ENCODE measurements around the gene TEX11. TPM values are rescaled to one million over a fixed set of nuclear protein-coding genes. Genes with fewer than 3 reads are reported as not detected.
"Not testable (repeated sequence)": the region's sequence is repeated elsewhere in the genome, so short reads cannot be mapped to it uniquely, and the experiment has no call there.

TEX11 gene
- total and polyA plus RNA-seq, 11 donors, result not detected

- H3K36me3 ChIP-seq, result no peaks in the 10 kb centered on the region
- DNase-seq (no peak), ATAC-seq (no peak)
- TF ChIP-seq, protein P1, sequence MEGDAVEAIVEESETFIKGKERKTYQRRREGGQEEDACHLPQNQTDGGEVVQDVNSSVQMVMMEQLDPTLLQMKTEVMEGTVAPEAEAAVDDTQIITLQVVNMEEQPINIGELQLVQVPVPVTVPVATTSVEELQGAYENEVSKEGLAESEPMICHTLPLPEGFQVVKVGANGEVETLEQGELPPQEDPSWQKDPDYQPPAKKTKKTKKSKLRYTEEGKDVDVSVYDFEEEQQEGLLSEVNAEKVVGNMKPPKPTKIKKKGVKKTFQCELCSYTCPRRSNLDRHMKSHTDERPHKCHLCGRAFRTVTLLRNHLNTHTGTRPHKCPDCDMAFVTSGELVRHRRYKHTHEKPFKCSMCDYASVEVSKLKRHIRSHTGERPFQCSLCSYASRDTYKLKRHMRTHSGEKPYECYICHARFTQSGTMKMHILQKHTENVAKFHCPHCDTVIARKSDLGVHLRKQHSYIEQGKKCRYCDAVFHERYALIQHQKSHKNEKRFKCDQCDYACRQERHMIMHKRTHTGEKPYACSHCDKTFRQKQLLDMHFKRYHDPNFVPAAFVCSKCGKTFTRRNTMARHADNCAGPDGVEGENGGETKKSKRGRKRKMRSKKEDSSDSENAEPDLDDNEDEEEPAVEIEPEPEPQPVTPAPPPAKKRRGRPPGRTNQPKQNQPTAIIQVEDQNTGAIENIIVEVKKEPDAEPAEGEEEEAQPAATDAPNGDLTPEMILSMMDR (IDR thresholded peaks at IDR 0.05), result no peak
- TF ChIP-seq POLR2A (IDR thresholded peaks at IDR 0.05), result no peak
- WGBS, 4 donors, result 83 to 93% (median 86%) methylated on average over 5 of the region's 5 CpGs
- H3K4me1 ChIP-seq, result no peaks in the 10 kb centered on the region
- H3K27me3 ChIP-seq, result peaks cover 0 to 6% (median 0%) of the 10 kb centered on the region in 9 donors
- H3K27ac ChIP-seq, result no peak overlapping the region
- intact Hi-C loops (cut with DNase I), result no loop called here
- no peak overlapping the region for H3K4me3 ChIP-seq
- no peaks in the 10 kb centered on the region for H3K9me3 ChIP-seq
These were observed 290.0 kb downstream of the TEX11 start for GRCh38 chrX:70618467-70618866.

- no peaks in the 10 kb centered on the region for H3K27me3 ChIP-seq
- intact Hi-C loops (cut with DNase I), result no loop called here
- ATAC-seq (no peak), DNase-seq (no peak)
- no peaks in the 10 kb centered on the region for H3K9me3 ChIP-seq
- 40 to 57% (median 50%) methylated on average over 5 of the region's 5 CpGs for WGBS, 4 donors
- no peaks in the 10 kb centered on the region for H3K4me1 ChIP-seq
- H3K36me3 ChIP-seq, result no peaks in the 10 kb centered on the region
- no peak overlapping the region for H3K4me3 ChIP-seq
- no peak for TF ChIP-seq POLR2A (IDR thresholded peaks at IDR 0.05)
- TF ChIP-seq, protein P1 (IDR thresholded peaks at IDR 0.05), result no peak
- H3K27ac ChIP-seq, result no peak overlapping the region
These were observed 295.2 kb downstream of the TEX11 start for GRCh38 chrX:70613295-70613694.

- H3K27ac ChIP-seq, result no peak overlapping the region
- ATAC-seq, result no peak
- intact Hi-C loops (cut with DNase I), result no loop called here
These were observed 303.2 kb downstream of the TEX11 start for GRCh38 chrX:70605352-70605751.

DNA sequence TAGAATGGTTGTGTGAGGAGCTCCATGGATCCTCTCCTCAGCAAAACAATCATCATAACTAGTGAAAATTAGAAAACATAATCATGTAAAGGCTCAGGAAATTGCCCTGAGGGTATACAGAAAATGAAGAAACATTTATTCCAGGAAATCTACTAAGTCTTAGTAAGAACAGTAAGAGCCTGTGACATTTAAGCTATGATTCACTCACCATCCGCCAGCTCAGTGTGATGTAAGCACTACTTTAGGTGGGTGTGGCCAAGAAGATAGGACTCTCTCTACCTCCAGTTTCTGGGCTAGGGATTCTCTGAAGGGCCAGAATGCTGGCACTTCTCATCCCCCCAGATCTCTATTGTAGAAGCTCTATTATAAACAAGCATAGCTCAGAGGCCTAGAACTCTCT is 316.4 kb downstream of the TEX11 start:
- TF ChIP-seq, protein P1 (IDR thresholded peaks at IDR 0.05), result no peak
- no peak for TF ChIP-seq POLR2A (IDR thresholded peaks at IDR 0.05)
- no peaks in the 10 kb centered on the region for H3K4me1 ChIP-seq
- intact Hi-C loops (cut with DNase I), result no loop called here
- H3K4me3 ChIP-seq, result no peak overlapping the region
- DNase-seq (no peak), ATAC-seq (no peak)
- no peak overlapping the region for H3K27ac ChIP-seq
- WGBS, 4 donors, result 67 to 81% (median 74%) methylated on average over 1 of the region's 1 CpG
- H3K36me3 ChIP-seq, result no peaks in the 10 kb centered on the region
- peaks cover 0 to 9% (median 0%) of the 10 kb centered on the region in 9 donors for H3K27me3 ChIP-seq
- peaks cover 0 to 16% (median 0%) of the 10 kb centered on the region in 12 donors for H3K9me3 ChIP-seq

More at GRCh38 chrX:70605352-70605751, 303.2 kb downstream of the TEX11 start:
- WGBS, 4 donors, result 66 to 77% (median 73%) methylated on average over 1 of the region's 1 CpG
- H3K4me3 ChIP-seq, result no peak overlapping the region
- H3K36me3 ChIP-seq, result no peaks in the 10 kb centered on the region
- H3K27me3 ChIP-seq, result peaks cover 0 to 12% (median 0%) of the 10 kb centered on the region in 9 donors
- no peak for DNase-seq
- H3K4me1 ChIP-seq, result no peaks in the 10 kb centered on the region
- H3K9me3 ChIP-seq, result no peaks in the 10 kb centered on the region
- TF ChIP-seq, protein P1 (IDR thresholded peaks at IDR 0.05), result no peak
- no peak for TF ChIP-seq POLR2A (IDR thresholded peaks at IDR 0.05)

- H3K4me3 ChIP-seq; H3K9me3 ChIP-seq; DNase-seq; H3K27me3 ChIP-seq; H3K27ac ChIP-seq; H3K4me1 ChIP-seq; ATAC-seq; intact Hi-C loops (cut with DNase I); H3K36me3 ChIP-seq: not testable (repeated sequence)
- WGBS, 4 donors, result 10 to 24% (median 20%) methylated on average over 1 of the region's 1 CpG
These were observed 321.4 kb downstream of the TEX11 start for GRCh38 chrX:70587158-70587557.

Data from heart left ventricle (tissue), 16 donors.